HG03342 (cell line): ENCODE measurements around the gene RCL1.

Experiments used
- ATAC-seq: cut with Tn5 transposase; IDR thresholded peaks from one replicate; pipeline ENCODE4 v1.9.1; 2021; ENCODE audit warnings: mild to moderate bottlenecking, moderate library complexity; ENCODE audit not compliant: unreplicated experiment

RCL1 gene

GRCh38 chr9:4838189-4838546 lies 45.4 kb downstream of the RCL1 start:
- no peak for ATAC-seq

- no peak for ATAC-seq
Measured at GRCh38 chr9:4839470-4839912, 46.7 kb downstream of the RCL1 start.

- ATAC-seq: no peak
Measured at GRCh38 chr9:4840018-4840417, 47.3 kb downstream of the RCL1 start.

GRCh38 chr9:4842213-4842612 lies 49.5 kb downstream of the RCL1 start:
- ATAC-seq: no peak

GRCh38 chr9:4842734-4843133 lies 50.0 kb downstream of the RCL1 start:
- ATAC-seq: no peak

GRCh38 chr9:4844056-4844838 lies 51.5 kb downstream of the RCL1 start:
- ATAC-seq: no peak

GRCh38 chr9:4849369-4849768 lies 56.6 kb downstream of the RCL1 start:
- no peak for ATAC-seq

GRCh38 chr9:4850603-4851310 lies 58.0 kb downstream of the RCL1 start:
- no peak for ATAC-seq

- no peak for ATAC-seq
Measured at GRCh38 chr9:4852419-4852818, 59.7 kb downstream of the RCL1 start.

- no peak for ATAC-seq
Measured at GRCh38 chr9:4854265-4854590, 61.5 kb downstream of the RCL1 start.

GRCh38 chr9:4855841-4856240 lies 63.1 kb downstream of the RCL1 start:
- ATAC-seq: no peak

- no peak for ATAC-seq
Measured at GRCh38 chr9:4857163-4857810, 64.5 kb downstream of the RCL1 start.

GRCh38 chr9:4859035-4859434 lies 66.3 kb downstream of the RCL1 start:
- no peak for ATAC-seq

- ATAC-seq: no peak
Measured at GRCh38 chr9:4860383-4860782, 67.6 kb downstream of the RCL1 start.

GRCh38 chr9:4861145-4861544 lies 68.4 kb downstream of the RCL1 start:
- ATAC-seq: no peak

- ATAC-seq: no peak
Measured at GRCh38 chr9:4861736-4862451, 69.2 kb downstream of the RCL1 start.

GRCh38 chr9:4862506-4863250 lies 69.9 kb downstream of the RCL1 start:
- ATAC-seq: no peak

GRCh38 chr9:4864234-4864661 lies 71.5 kb downstream of the RCL1 start:
- ATAC-seq: no peak

- ATAC-seq: no peak
Measured at GRCh38 chr9:4864698-4865097, 72.0 kb downstream of the RCL1 start.

GRCh38 chr9:4865681-4866080 lies 72.9 kb downstream of the RCL1 start:
- ATAC-seq: no peak
